B cell (primary cell): ENCODE results near the gene ASCL2. TPM values are rescaled to one million over a fixed set of nuclear protein-coding genes. Genes with fewer than 3 reads are reported as not detected.
A peak's percentile ranks its signal among the peaks of the same experiment; 100 is the strongest.

Experiments used
- ATAC-seq: fragments of 200-7000 bp; cut with Tn5 transposase; one replicate; pipeline ENCODE4 v1.10.0; 2021; ENCODE audit warnings: low read depth, mild to moderate bottlenecking, moderate number of reproducible peaks, moderate library complexity
- CTCF ChIA-PET: fragments of 350-600 bp; sonication (Branson Sonifier 250); formaldehyde crosslinking; loops from one replicate; lab custom pipeline; 2021; ENCODE audit warnings: antibody characterized with exemption, inconsistent platforms; lab: Charles Lee
- POLR2A ChIA-PET: fragments of 350-600 bp; sonication (Branson Sonifier 250); formaldehyde crosslinking; loops from one replicate; lab custom pipeline; 2021; ENCODE audit warnings: antibody characterized with exemption; lab: Charles Lee
- DNase-seq: peaks from one replicate; pipeline ENCODE4 v3.0.0; 2013
- H2AFZ ChIP-seq: 2 replicates; pipeline ENCODE4 v1.6.1; 2012; ENCODE audit warnings: mild to moderate bottlenecking, low read depth, low read length; ENCODE audit not compliant: insufficient read depth, poor library complexity, severe bottlenecking
- H3K27ac ChIP-seq, 2 donors: 1 replicate in 1 of 2; 2 replicates in 1 of 2; pipeline ENCODE4 v1.5.1; 2012 to 2013; ENCODE audit warnings: low read length in 2 of 2, mild to moderate bottlenecking in 2 of 2, moderate library complexity in 1 of 2
- H3K27me3 ChIP-seq, 4 experiments: fragments of 200-600 bp in 1 of 4; sonication (generic) in 1 of 4; replicated peaks in 1 of 4; 1 replicate in 2 of 4; 2 replicates in 2 of 4; pipeline versions ENCODE4 v1.6.1 to v1.7.0; 2013 to 2016; ENCODE audit warnings: low read length in 3 of 4, mild to moderate bottlenecking in 2 of 4, mixed read lengths in 1 of 4, moderate library complexity in 1 of 4; ENCODE audit not compliant: insufficient read depth in 4 of 4, control insufficient read depth in 3 of 4; ENCODE audit errors: control extremely low read depth in 1 of 4
- H3K36me3 ChIP-seq, 2 experiments: replicated peaks in 1 of 2; 1 replicate in 1 of 2; 2 replicates in 1 of 2; pipeline versions ENCODE4 v1.6.1 to v1.7.1; 2013; ENCODE audit warnings: low read length in 1 of 2; ENCODE audit not compliant: insufficient read depth in 2 of 2, control insufficient read depth in 1 of 2; ENCODE audit errors: control extremely low read depth in 1 of 2, extremely low read depth in 1 of 2
- H3K4me1 ChIP-seq, 2 donors: fragments of 200-600 bp in 1 of 2; sonication (generic) in 1 of 2; 1 replicate in 1 of 2; 2 replicates in 1 of 2; pipeline versions ENCODE4 v1.5.1 to v1.6.1; 2013 to 2017; ENCODE audit warnings: low read length in 2 of 2; ENCODE audit not compliant: control insufficient read depth in 2 of 2, insufficient read depth in 2 of 2
- H3K4me2 ChIP-seq: replicated peaks from 2 replicates; pipeline ENCODE3; 2012; ENCODE audit warnings: mild to moderate bottlenecking, low read depth, low read length; ENCODE audit not compliant: poor library complexity, severe bottlenecking
- H3K4me3 ChIP-seq, 5 experiments: fragments of 200-600 bp in 1 of 5; sonication (generic) in 1 of 5; 1 replicate in 3 of 5; 2 replicates in 2 of 5; pipeline versions ENCODE4 v1.5.1 to v1.7.0; 2011 to 2016; ENCODE audit warnings: low read length in 4 of 5, mild to moderate bottlenecking in 4 of 5, low read depth in 2 of 5, control low read depth in 1 of 5, moderate library complexity in 1 of 5; ENCODE audit not compliant: insufficient read depth in 1 of 5; ENCODE audit errors: control extremely low read depth in 1 of 5, extremely low read depth in 1 of 5
- H3K79me2 ChIP-seq: fragments of 200-600 bp; sonication (generic); one replicate; pipeline ENCODE4 v1.6.0; 2016; ENCODE audit warnings: low read length; ENCODE audit not compliant: control insufficient read depth, insufficient read depth
- H3K9ac ChIP-seq: fragments of 200-600 bp; sonication (generic); 2 replicates; pipeline ENCODE4 v1.6.1; 2017; ENCODE audit warnings: mild to moderate bottlenecking, low read length, moderate library complexity
- H3K9me3 ChIP-seq, 3 donors: one replicate each; pipeline versions ENCODE4 v1.6.1 to v1.7.1; 2013; ENCODE audit warnings: low read length in 2 of 3; ENCODE audit not compliant: control insufficient read depth in 2 of 3, insufficient read depth in 1 of 3; ENCODE audit errors: control extremely low read depth in 1 of 3
- H4K20me1 ChIP-seq: 2 replicates; pipeline ENCODE4 v1.6.0; 2012; ENCODE audit warnings: mild to moderate bottlenecking, low read length; ENCODE audit not compliant: insufficient read depth, control insufficient read depth, poor library complexity, severe bottlenecking
- H3K27ac Mint-ChIP-seq: one replicate; pipeline ENCODE4 v1.8.0; 2021; ENCODE audit warnings: mixed read lengths
- H3K27me3 Mint-ChIP-seq: one replicate; pipeline ENCODE4 v1.8.0; 2021; ENCODE audit warnings: mixed read lengths
- H3K4me1 Mint-ChIP-seq: one replicate; pipeline ENCODE4 v1.8.0; 2021; ENCODE audit warnings: mixed read lengths
- H3K4me3 Mint-ChIP-seq: one replicate; pipeline ENCODE4 v1.8.0; 2021; ENCODE audit warnings: mixed read lengths
- H3K9me3 Mint-ChIP-seq: one replicate; pipeline ENCODE4 v1.8.0; 2022; ENCODE audit warnings: mixed read lengths; ENCODE audit not compliant: insufficient read depth
- CTCF ChIP-seq: fragments of 200-600 bp; IDR thresholded peaks from one replicate; pipeline ENCODE4 v1.8.0; 2022; ENCODE audit warnings: antibody characterized with exemption, mild to moderate bottlenecking
- EZH2 ChIP-seq: IDR thresholded peaks from 2 replicates; pipeline ENCODE4 v1.6.1; 2012; ENCODE audit warnings: borderline replicate concordance, low read depth, mild to moderate bottlenecking, moderate library complexity, low read length; ENCODE audit not compliant: insufficient read depth, poor library complexity, severe bottlenecking
- WGBS: methylation state at CpG from one replicate; pipeline ENCODE4 v1.1.5; 2013; ENCODE audit warnings: missing lambda C conversion rate; ENCODE audit not compliant: insufficient coverage; 5-methylcytosine and 5-hydroxymethylcytosine counted together
- intact Hi-C: fragments of 100-400 bp; cut with micrococcal nuclease; formaldehyde crosslinking; loops from one replicate; pipeline ENCODE4 v1.10.0; 2022
- polyA plus RNA-seq: library from polyadenylated mRNA; depleted of rRNA; stranded (reverse); fragments of >200 nt; gene quantifications from 2 replicates; pipeline ENCODE4 v1.2.3, GENCODE V29; 2012
- total RNA-seq, 2 donors: library from RNA; stranded (reverse); fragments of 120-200 nt in 1 of 2; gene quantifications; 1 replicate in 1 of 2; 2 replicates in 1 of 2; pipeline versions ENCODE4 v1.2.3 to v1.2.4, GENCODE V29; 2013 to 2022

The ASCL2 gene
- total and polyA plus RNA-seq, 2 donors (not counting 1 experiment from before 2014, with no cell fraction given) = 2.1 to 2.2 TPM

GRCh38 chr11:2273311-2273710, 2.9 kb upstream of the ASCL2 start:
- Mint-ChIP-seq H3K27ac (no peak overlapping the region), H3K9me3 (no peaks in the 10 kb centered on the region), H3K27me3 (peaks cover 8% of the 10 kb centered on the region), H3K4me3 (peak overlapping the region; percentile 0), H3K4me1 (peaks cover 15% of the 10 kb centered on the region)
- DNase-seq = no peak
- H3K9ac ChIP-seq = no peak overlapping the region
- no peaks in the 10 kb centered on the region for H3K36me3 ChIP-seq
- H3K4me2 ChIP-seq = no peak overlapping the region
- 94% methylated on average over 12 of the region's 15 CpGs for WGBS
- H3K4me3 ChIP-seq = no peak overlapping the region
- ATAC-seq = no peak
- no peak overlapping the region for H3K27ac ChIP-seq
- intact Hi-C loops = no loop called here
- peaks cover 0 to 15% (median 0%) of the 10 kb centered on the region in 3 donors for H3K9me3 ChIP-seq
- no peaks in the 10 kb centered on the region for H4K20me1 ChIP-seq
- no peaks in the 10 kb centered on the region for H3K79me2 ChIP-seq
- POLR2A ChIA-PET = no interaction called here
- H3K27me3 ChIP-seq = peaks cover 0 to 46% (median 9%) of the 10 kb centered on the region in 4 experiments
- H2AFZ ChIP-seq = no peak overlapping the region
- TF ChIP-seq EZH2 = no peak
- no peak for TF ChIP-seq CTCF
- CTCF ChIA-PET = no interaction called here
- peaks cover 16 to 18% of the 10 kb centered on the region in 2 donors for H3K4me1 ChIP-seq

- H3K79me2 ChIP-seq = no peaks in the 10 kb centered on the region
- no peaks in the 10 kb centered on the region for H3K36me3 ChIP-seq
- POLR2A ChIA-PET = no interaction called here
- no peak overlapping the region for H2AFZ ChIP-seq
- peaks cover 0 to 15% (median 0%) of the 10 kb centered on the region in 3 donors for H3K9me3 ChIP-seq
- no peaks in the 10 kb centered on the region for H4K20me1 ChIP-seq
- no peaks in the 10 kb centered on the region for H3K9me3 Mint-ChIP-seq
- H3K4me3 Mint-ChIP-seq = peak overlapping the region; percentile 56
- no peak overlapping the region for H3K27ac Mint-ChIP-seq
- H3K4me3 ChIP-seq = no peak overlapping the region
- peaks cover 16 to 20% of the 10 kb centered on the region in 2 donors for H3K4me1 ChIP-seq
- H3K4me1 Mint-ChIP-seq = peaks cover 19% of the 10 kb centered on the region
- H3K27ac ChIP-seq = no peak overlapping the region
- WGBS = 87% methylated on average over 7 of the region's 7 CpGs
- TF ChIP-seq CTCF = no peak
- TF ChIP-seq EZH2 = no peak
- no peak for DNase-seq
- CTCF ChIA-PET = no interaction called here
- H3K4me2 ChIP-seq = no peak overlapping the region
- peaks cover 0 to 47% (median 9%) of the 10 kb centered on the region in 4 experiments for H3K27me3 ChIP-seq
- no peak for ATAC-seq
- intact Hi-C loops = no loop called here
- peaks cover 5% of the 10 kb centered on the region for H3K27me3 Mint-ChIP-seq
- H3K9ac ChIP-seq = no peak overlapping the region
Measured at GRCh38 chr11:2272946-2273280, 2.5 kb upstream of the ASCL2 start.
